Measurements from ENCODE around the gene CELF1.

GRCh38 chr11:47527186-47527585, 25.7 kb downstream of the CELF1 start:
- TF ChIP-seq, protein P1, sequence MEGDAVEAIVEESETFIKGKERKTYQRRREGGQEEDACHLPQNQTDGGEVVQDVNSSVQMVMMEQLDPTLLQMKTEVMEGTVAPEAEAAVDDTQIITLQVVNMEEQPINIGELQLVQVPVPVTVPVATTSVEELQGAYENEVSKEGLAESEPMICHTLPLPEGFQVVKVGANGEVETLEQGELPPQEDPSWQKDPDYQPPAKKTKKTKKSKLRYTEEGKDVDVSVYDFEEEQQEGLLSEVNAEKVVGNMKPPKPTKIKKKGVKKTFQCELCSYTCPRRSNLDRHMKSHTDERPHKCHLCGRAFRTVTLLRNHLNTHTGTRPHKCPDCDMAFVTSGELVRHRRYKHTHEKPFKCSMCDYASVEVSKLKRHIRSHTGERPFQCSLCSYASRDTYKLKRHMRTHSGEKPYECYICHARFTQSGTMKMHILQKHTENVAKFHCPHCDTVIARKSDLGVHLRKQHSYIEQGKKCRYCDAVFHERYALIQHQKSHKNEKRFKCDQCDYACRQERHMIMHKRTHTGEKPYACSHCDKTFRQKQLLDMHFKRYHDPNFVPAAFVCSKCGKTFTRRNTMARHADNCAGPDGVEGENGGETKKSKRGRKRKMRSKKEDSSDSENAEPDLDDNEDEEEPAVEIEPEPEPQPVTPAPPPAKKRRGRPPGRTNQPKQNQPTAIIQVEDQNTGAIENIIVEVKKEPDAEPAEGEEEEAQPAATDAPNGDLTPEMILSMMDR (conservative IDR thresholded peaks at IDR 0.05), result no peak
- no peak for TF ChIP-seq ZFX (IDR thresholded peaks at IDR 0.05)

All from C4-2B (cell line).